NT2/D1 (cell line): Measurements from ENCODE around the gene DEPDC7.

Experiments used
- YY1 ChIP-seq: IDR thresholded peaks from 2 replicates; pipeline ENCODE4 v1.6.1; 2011; ENCODE audit not compliant: insufficient read length, insufficient read depth
- ZNF274 ChIP-seq: IDR thresholded peaks from 2 replicates; pipeline ENCODE4 v1.6.1; 2011; ENCODE audit warnings: mild to moderate bottlenecking, low read depth, low read length

DNA sequence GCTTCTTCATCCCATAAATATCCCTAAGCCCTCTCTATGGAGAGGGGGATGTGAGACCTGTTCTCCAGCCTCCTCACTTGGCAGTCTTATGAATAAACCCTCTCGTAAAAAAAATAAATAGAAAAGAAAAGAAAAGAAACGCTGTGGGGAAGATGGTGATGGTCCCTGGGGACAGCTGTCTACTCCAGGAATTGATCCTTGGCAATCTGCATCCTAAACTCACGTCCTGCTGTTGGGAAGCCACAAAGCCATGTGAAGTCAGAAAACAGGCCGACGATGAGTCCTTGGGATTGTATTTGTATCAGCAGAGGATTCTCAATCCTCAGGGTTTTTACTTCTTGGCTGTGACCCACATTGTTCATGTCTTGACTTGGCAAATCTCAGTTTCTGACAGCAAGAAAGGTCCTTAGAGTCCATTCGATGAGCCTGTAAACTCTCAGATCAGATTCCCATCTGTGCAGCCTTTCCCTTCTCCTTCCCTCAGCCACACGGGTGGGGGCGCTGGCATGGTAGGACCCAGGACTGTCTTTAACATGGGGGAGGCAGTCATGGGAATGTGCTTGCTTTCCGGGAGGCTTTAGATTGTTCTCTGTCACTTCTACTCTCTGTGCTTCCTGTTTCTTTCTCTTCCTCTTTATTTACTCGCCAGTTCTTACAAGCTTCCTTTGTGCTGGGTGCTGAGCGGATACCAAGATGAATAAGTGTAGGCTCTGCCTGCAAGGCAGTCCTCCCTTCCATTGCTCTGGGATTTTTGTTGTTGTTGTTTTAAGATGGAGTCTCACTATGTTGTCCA lies 48.6 kb downstream of the DEPDC7 start:
- no peak for TF ChIP-seq ZNF274
- TF ChIP-seq YY1, result no peak
